Tibial nerve (tissue), 4 donors: ENCODE results near the gene KIRREL3. TPM values are rescaled to one million over a fixed set of nuclear protein-coding genes. Genes with fewer than 3 reads are reported as not detected.
"Not testable (repeated sequence)": the region's sequence is repeated elsewhere in the genome, so short reads cannot be mapped to it uniquely, and the experiment has no call there.

Experiments used
- DNase-seq, 2 donors: peaks; one replicate each; pipeline ENCODE4 v3.0.0-alpha.2; 2019; ENCODE audit warnings: low spot score in 2 of 2
- H3K27ac ChIP-seq, 4 donors: fragments of 200-600 bp; sonication (generic) in 3 of 4; one replicate each; pipeline ENCODE4 v1.5.1; 2017 to 2019; ENCODE audit warnings: mild to moderate bottlenecking in 1 of 4
- H3K27me3 ChIP-seq, 2 donors: fragments of 200-600 bp; sonication (generic) in 1 of 2; one replicate each; pipeline versions ENCODE4 v1.5.1 to v1.6.0; 2017 to 2019
- H3K36me3 ChIP-seq, 3 donors: fragments of 200-600 bp; sonication (generic); one replicate each; pipeline ENCODE4 v1.5.1; 2018 to 2019
- H3K4me1 ChIP-seq, 4 donors: fragments of 200-600 bp; sonication (generic) in 3 of 4; one replicate each; pipeline ENCODE4 v1.5.1; 2017 to 2019
- H3K4me3 ChIP-seq, 4 donors: fragments of 200-600 bp; sonication (generic) in 3 of 4; one replicate each; pipeline ENCODE4 v1.5.1; 2017 to 2019; ENCODE audit warnings: mild to moderate bottlenecking in 1 of 4, moderate library complexity in 1 of 4
- H3K9me3 ChIP-seq, 4 donors: fragments of 200-600 bp; sonication (generic) in 3 of 4; one replicate each; pipeline ENCODE4 v1.5.1; 2017 to 2019
- CTCF ChIP-seq, 5 experiments: fragments of 200-600 bp in 3 of 5; fragments of 450-650 bp in 2 of 5; sonication (generic) in 3 of 5; IDR thresholded peaks; one replicate each; pipeline ENCODE4 v1.5.1; 2016 to 2019; ENCODE audit warnings: antibody characterized with exemption in 5 of 5, mild to moderate bottlenecking in 3 of 5, moderate library complexity in 2 of 5
- EP300 ChIP-seq, 2 donors: sonication (generic); formaldehyde crosslinking; IDR thresholded peaks; one replicate each; pipeline ENCODE4 v1.6.1; 2017; ENCODE audit warnings: antibody characterized with exemption in 2 of 2, mild to moderate bottlenecking in 1 of 2
- POLR2A ChIP-seq, 2 donors: fragments of 450-650 bp; IDR thresholded peaks; one replicate each; pipeline ENCODE4 v1.6.1; 2017; ENCODE audit warnings: antibody characterized with exemption in 2 of 2, mild to moderate bottlenecking in 2 of 2, moderate library complexity in 2 of 2
- WGBS, 2 donors: methylation state at CpG; one replicate each; pipeline ENCODE4 v1.1.5; 2018; 5-methylcytosine and 5-hydroxymethylcytosine counted together
- total RNA-seq, 4 donors: library from RNA; depleted of rRNA; stranded (reverse); fragments of >200 nt; gene quantifications; one replicate each; pipeline ENCODE4 v1.1.0, GENCODE V29; 2016

The KIRREL3 gene
- total RNA-seq, 4 donors from 2014 or later: not detected

- WGBS, 2 donors: 42 to 47% methylated on average over 5 of the region's 5 CpGs
- DNase-seq: peak in 1 of 2 donors; percentile 0
- peak overlapping the region in 1 of 4 donors; percentile 61 for H3K27ac ChIP-seq
- H3K4me1 ChIP-seq: peaks cover 0 to 79% (median 22%) of the 10 kb centered on the region in 4 donors
- no peaks in the 10 kb centered on the region for H3K27me3 ChIP-seq
- no peaks in the 10 kb centered on the region for H3K36me3 ChIP-seq
- H3K9me3 ChIP-seq: no peaks in the 10 kb centered on the region
- H3K4me3 ChIP-seq: no peak overlapping the region
- no peak for TF ChIP-seq POLR2A (IDR thresholded peaks at IDR 0.05)
These were observed 610.2 kb downstream of the KIRREL3 start for GRCh38 chr11:126390272-126390867.

GRCh38 chr11:126387857-126388256 lies 612.7 kb downstream of the KIRREL3 start:
- no peak for TF ChIP-seq EP300 (IDR thresholded peaks at IDR 0.05)
- TF ChIP-seq POLR2A (IDR thresholded peaks at IDR 0.05): no peak
- no peak for TF ChIP-seq CTCF (IDR thresholded peaks at IDR 0.05)

GRCh38 chr11:126386729-126387071 lies 613.9 kb downstream of the KIRREL3 start:
- not testable (repeated sequence) for DNase-seq, H3K27me3 ChIP-seq, H3K4me3 ChIP-seq, H3K36me3 ChIP-seq, H3K27ac ChIP-seq, H3K9me3 ChIP-seq
- H3K4me1 ChIP-seq: peaks cover 0 to 62% (median 4%) of the 10 kb centered on the region in 4 donors
- 38 to 44% methylated on average over 3 to 5 of the region's 5 CpGs for WGBS, 2 donors

More at GRCh38 chr11:126387857-126388256, 612.7 kb downstream of the KIRREL3 start:
- DNase-seq: no peak
- Histone ChIP-seq H3K4me3 (no peak overlapping the region), H3K4me1 (peaks cover 0 to 68% (median 9%) of the 10 kb centered on the region in 4 donors), H3K27ac (no peak overlapping the region), H3K27me3 (no peaks in the 10 kb centered on the region), H3K36me3 (no peaks in the 10 kb centered on the region), H3K9me3 (no peaks in the 10 kb centered on the region)
- WGBS, 2 donors: 69 to 75% methylated on average over 5 of the region's 5 CpGs

GRCh38 chr11:126385991-126386728 lies 614.4 kb downstream of the KIRREL3 start:
- no peak for TF ChIP-seq EP300 (IDR thresholded peaks at IDR 0.05)
- no peak for TF ChIP-seq CTCF (IDR thresholded peaks at IDR 0.05)
- no peaks in the 10 kb centered on the region for H3K27me3 ChIP-seq
- H3K4me3 ChIP-seq: no peak overlapping the region
- H3K4me1 ChIP-seq: peaks cover 0 to 57% (median 2%) of the 10 kb centered on the region in 4 donors
- H3K27ac ChIP-seq: peak overlapping the region in 1 of 4 donors; percentile 43
- H3K9me3 ChIP-seq: no peaks in the 10 kb centered on the region
- WGBS, 2 donors: 64 to 75% methylated on average over 8 of the region's 8 CpGs
- H3K36me3 ChIP-seq: no peaks in the 10 kb centered on the region
- no peak for DNase-seq

GRCh38 chr11:126384449-126385070 lies 616.0 kb downstream of the KIRREL3 start:
- Histone ChIP-seq H3K27me3 (no peaks in the 10 kb centered on the region), H3K36me3 (no peaks in the 10 kb centered on the region), H3K27ac (no peak overlapping the region), H3K9me3 (no peaks in the 10 kb centered on the region), H3K4me3 (no peak overlapping the region), H3K4me1 (peaks cover 0 to 55% (median 7%) of the 10 kb centered on the region in 4 donors)
- 93 to 98% methylated on average over 7 to 9 of the region's 9 CpGs for WGBS, 2 donors
- no peak for TF ChIP-seq CTCF (IDR thresholded peaks at IDR 0.05)
- no peak for TF ChIP-seq POLR2A (IDR thresholded peaks at IDR 0.05)
- no peak for TF ChIP-seq EP300 (IDR thresholded peaks at IDR 0.05)
- DNase-seq: peak in 1 of 2 donors; percentile 5
